GM19023 (cell line): ENCODE data around the gene CYP4F12.

Experiments
- ATAC-seq: cut with Tn5 transposase; IDR thresholded peaks from one replicate; pipeline ENCODE4 v1.9.1; 2021; ENCODE audit warnings: mild to moderate bottlenecking, moderate library complexity; ENCODE audit not compliant: unreplicated experiment

Gene CYP4F12

DNA sequence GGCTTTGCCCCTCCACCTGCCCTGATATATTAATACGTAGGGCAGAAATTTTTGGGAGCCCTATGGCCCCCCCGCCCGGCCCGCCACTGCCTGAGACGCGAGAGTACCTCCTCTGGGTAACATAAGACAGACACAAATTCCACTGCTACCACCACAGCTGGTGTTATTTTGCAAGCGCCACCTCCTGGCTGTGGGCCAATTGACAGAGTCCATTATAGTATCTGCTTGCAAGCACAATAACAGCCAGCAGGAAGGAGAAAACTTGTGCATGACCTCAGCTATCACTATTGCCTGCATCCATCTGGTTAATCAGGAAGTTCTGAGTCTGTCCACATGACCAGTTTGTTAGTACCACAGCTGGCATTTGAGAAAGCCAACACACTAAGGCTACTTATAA is 29.6 kb downstream of the CYP4F12 start:
- no peak for ATAC-seq

DNA sequence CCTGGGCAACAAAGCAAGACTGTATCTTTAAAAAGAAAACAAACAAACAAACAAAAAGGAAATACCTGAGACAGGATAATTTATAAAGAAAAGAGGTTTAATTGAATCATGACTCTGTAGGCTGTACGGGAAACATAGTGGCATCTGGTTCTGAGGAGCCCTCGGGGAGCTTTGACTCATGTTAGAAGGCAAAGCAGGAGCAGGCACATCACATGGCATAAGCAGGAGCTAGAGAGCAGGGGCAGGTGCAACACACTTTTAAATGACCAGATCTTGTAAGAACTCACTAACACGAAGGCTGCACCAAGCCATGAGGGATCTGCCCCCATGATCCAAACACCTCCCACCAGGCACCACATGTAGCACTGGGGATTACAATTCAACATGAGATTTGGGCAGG is 41.8 kb downstream of the CYP4F12 start:
- no peak for ATAC-seq

DNA sequence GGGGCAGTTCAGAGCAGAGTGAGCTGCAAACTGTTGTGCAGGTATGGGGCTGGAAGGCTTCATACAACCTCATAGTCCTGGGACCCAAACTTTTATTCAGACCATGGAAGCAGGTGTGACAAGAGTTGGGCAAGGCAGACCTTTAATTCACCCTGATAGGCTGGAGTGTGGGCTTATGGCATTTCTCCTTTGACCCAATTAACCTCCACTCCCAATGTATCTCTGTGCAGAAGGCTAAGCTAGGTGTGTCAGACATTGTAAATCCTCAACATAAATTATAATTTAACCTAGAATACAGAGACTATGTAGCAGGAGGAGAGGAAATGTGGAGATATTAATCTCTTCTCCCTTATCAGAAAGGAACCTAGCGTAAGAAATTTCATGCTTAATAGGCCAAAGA is 42.8 kb downstream of the CYP4F12 start:
- no peak for ATAC-seq

DNA sequence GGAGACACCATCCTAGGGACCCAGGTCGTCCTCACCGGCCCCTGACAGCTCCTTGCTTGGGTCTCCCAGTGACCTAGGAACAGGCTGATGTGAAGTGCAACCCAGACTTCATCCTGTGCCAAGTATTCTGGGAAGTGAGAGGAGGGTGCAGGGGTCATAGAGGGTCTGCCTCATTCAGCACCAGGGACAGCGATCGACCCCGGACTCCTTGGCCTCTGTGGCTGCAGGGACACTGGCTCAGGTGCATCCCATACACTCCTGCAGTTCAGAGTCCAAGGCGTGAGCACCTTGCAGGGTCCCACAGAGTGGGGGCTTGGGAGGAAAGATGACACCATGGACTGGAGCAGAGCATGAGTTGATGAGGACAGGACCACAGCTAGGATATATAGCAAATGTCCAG is 44.9 kb downstream of the CYP4F12 start:
- no peak for ATAC-seq

DNA sequence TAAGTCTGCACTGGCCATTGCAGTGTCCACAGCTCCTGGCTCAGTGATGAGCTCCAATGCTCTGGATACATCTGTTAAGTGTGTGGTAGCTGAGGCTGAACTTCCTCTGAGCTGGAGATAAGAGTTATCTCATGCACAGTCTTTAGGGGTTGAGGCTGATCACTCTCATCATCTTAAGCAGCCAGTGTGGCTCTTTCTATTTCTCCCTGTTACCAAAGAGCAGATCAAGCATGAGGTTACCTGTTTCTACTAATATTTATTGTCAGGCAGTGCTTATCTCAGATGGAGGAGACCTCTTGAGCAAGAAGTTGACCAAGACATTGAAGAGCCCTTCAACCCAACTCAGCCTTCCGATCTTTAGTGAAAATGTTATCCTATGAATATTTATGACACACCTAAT is 48.4 kb downstream of the CYP4F12 start:
- ATAC-seq = no peak

DNA sequence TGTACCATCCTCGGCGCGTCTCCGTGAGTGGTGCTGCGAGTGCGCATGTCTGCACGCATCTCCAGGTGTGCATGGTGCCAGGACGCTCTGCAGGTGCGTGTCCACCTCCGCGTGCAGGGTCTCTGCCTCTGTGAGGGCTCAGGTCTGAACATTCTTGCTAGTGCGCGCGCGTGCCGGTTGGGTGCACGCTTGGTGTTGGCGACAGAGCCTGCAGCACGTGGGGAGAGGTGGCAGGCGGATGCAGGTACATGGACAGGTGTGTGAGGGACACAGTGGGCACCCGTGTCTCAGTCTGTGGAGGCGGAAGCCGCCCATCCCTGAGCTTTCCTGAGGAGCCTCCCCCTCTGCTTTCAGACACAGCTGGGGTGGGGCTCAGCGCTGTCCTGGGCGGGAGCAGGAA is 50.1 kb downstream of the CYP4F12 start:
- no peak for ATAC-seq

GRCh38 chr19:15727724-15728123 is 54.8 kb downstream of the CYP4F12 start, which contains the start of gene OR10H2:
TSS of gene OR10H2 (plus strand) at chr19:15728024. CDS start at chr19:15728044, 20 bp downstream.
- ATAC-seq = no peak

DNA sequence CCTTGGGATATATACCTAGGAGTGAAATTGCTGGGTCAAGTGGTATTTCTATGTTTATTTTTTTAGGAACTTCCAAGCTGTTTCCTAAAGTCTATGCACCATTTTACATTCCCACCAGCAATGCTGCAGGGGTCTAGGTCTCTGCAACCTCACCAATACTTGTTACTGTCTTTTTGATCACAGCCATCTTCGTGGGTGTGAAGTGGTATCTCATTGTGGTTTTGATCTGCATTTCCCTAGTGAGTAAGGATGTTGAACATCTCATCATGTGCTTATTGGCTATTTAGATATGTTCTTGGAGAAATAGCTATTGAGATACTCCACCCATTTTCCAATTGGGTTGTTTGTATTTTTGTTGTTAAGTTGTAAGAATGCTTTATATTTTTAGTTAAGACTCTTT is 57.7 kb downstream of the CYP4F12 start:
- no peak for ATAC-seq

- ATAC-seq = no peak
These were observed 59.5 kb downstream of the CYP4F12 start for GRCh38 chr19:15732388-15732787.

GRCh38 chr19:15733895-15734294 is 61.0 kb downstream of the CYP4F12 start:
- ATAC-seq = no peak

DNA sequence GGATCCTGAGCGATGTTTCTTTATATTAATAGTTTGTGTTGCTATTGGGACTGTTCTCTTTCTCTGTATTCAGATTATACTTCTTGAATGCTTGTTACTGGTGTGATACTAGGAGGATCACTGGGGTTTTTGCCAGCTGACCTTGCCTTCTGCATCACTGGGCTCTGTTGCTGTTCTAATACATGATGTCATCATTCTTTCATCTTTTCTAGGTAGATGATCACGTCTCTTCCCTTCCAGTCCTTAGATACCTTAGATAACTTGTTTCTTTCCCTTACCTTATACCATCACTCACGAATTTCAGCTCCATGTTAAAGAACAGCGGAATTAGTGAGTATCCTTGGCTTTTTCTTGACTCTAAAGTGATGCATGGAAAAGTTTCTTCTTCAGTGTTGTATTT is 64.8 kb downstream of the CYP4F12 start, which contains the start of gene OR10H3:
OR10H3 (plus strand) TSS at position 264 of the 400 bp plus-strand sequence. CDS start 3,408 bp downstream, outside the sequence.
- no peak for ATAC-seq

DNA sequence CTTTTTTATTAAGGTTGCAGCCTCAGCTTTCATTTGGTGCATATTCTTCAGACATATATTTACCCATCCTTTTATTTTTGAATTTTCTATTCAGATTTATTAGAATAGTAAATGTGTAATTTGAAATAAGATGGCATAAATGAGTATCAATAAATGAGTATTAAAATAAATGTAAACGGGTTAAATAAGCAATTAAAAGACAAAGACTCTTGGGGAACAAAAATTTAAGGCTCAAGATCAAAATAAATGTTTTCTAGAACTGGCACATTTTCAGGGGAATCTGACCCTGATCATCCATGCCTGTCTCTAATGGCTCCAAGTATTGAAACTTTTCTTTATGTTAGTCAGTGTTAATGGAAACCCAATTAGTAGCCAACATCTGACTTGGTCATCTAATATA is 67.9 kb downstream of the CYP4F12 start:
- ATAC-seq = no peak
